ENCODE measurements around the gene PABPN1L.

The PABPN1L gene

DNA sequence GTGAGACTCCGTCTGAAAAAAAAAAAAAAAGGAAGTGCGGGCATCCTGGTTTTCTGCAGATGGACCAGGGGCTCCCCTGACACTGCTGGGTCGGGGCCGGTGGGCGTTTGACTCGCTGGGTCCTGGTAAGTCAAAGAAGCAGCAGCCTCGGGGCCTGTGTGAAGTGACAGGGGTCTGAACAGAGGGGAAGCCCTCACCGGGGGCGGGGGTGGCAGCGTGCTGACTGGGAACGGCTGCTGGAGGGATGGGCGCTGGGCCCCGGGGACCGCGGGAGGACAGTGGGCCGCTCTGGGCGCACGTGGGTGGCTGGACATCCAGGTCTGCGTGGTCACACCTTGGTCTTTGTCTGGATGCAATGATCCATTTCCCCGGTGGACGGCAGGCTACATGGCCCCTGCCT is 17.9 kb downstream of the PABPN1L start:
- no peak overlapping the region for H3K27ac ChIP-seq
- TF ChIP-seq, protein P1, sequence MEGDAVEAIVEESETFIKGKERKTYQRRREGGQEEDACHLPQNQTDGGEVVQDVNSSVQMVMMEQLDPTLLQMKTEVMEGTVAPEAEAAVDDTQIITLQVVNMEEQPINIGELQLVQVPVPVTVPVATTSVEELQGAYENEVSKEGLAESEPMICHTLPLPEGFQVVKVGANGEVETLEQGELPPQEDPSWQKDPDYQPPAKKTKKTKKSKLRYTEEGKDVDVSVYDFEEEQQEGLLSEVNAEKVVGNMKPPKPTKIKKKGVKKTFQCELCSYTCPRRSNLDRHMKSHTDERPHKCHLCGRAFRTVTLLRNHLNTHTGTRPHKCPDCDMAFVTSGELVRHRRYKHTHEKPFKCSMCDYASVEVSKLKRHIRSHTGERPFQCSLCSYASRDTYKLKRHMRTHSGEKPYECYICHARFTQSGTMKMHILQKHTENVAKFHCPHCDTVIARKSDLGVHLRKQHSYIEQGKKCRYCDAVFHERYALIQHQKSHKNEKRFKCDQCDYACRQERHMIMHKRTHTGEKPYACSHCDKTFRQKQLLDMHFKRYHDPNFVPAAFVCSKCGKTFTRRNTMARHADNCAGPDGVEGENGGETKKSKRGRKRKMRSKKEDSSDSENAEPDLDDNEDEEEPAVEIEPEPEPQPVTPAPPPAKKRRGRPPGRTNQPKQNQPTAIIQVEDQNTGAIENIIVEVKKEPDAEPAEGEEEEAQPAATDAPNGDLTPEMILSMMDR (conservative IDR thresholded peaks at IDR 0.05): no peak

DNA sequence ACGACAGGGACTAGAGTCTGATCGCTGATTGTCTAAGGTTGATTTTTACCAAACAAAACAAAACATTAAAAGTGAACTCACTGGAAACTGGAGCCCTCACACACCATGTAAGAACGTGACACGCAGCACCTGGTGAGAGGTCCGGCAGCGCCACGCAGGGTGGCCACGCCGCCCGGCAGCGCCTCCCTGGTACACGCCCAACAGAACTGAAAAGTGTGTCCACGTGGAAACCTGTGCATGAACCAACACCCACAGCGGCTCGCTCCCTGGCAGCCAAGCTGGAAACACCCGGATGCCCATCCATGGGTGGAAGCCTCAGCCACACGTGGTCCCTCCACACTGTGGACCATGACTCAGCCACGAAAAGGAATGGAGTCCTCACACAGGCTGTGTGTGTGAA is 18.8 kb downstream of the PABPN1L start:
- TF ChIP-seq, protein P1 (conservative IDR thresholded peaks at IDR 0.05): no peak
- H3K27ac ChIP-seq: no peak overlapping the region

DNA sequence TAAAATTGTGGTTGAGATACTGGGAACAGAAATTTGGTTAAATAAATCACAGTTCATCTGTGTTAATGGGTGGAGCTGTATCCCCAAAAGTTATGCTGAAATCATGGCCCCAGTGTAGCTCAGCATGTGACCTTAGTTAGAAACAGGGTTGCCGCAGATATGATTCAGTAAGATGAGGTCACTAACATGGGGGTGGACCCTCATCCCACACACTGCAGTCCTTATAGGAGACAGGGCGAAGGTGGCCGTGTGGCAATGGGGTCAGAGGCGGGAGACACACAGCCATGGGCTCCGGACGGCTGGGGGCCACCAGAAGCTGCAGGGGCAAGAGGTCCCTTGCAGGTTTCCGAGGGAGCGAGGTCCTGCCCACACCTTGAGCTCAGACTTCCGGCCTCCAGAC is 20.4 kb downstream of the PABPN1L start:
- TF ChIP-seq, protein P1 (conservative IDR thresholded peaks at IDR 0.05): no peak
- H3K27ac ChIP-seq: no peak overlapping the region

DNA sequence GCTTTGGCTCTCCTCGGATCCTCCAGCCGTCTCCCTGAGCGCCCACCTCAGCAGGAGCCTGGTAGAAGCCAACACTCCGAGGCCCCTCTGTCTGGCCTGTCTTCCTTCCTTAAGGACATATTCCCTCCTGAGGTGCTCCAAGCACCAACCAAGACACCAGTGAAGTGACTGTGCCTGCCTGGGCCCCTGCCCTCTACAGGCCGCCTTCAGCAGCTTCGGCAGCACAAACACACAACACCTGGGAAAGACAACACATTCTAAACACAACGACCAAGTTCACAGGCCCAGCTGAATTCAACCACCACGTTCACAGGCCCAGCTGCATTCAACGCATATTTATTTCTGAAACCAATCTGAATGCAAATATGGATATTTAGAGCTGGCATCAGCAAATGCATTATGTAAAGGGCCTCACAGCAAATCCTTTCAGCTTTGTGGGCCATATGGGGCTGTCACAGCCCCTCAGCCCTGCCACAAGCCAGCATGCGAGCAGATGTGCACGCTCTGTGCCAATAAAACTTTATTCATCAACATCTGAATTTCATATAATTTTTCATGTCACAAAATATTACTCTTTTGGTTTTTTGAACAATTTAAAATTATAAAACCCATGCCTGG is 21.9 kb downstream of the PABPN1L start:
- H3K27ac ChIP-seq: no peak overlapping the region
- TF ChIP-seq, protein P1 (conservative IDR thresholded peaks at IDR 0.05): no peak; the same call in 1 of the 2 replicates

DNA sequence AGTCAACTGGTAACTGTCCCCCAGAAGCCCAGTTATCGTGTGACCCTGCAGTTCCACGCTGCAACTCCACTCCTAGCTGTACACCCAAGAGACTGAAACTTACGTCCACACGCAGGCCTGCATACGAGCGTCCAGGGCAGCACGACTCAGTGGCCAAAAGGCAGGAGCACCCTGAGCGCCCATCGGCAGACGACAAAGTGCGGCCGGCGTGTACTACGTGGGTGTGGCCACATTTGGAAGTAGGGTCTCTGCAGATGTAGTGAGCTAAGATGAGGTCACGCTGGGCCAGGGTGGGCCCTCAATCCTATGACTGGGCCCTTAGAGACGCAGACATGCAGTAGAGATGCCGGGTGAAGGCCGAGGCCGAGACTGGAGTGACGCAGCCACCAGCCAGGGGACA is 23.2 kb downstream of the PABPN1L start:
- TF ChIP-seq, protein P1 (conservative IDR thresholded peaks at IDR 0.05): no peak
- no peak overlapping the region for H3K27ac ChIP-seq

DNA sequence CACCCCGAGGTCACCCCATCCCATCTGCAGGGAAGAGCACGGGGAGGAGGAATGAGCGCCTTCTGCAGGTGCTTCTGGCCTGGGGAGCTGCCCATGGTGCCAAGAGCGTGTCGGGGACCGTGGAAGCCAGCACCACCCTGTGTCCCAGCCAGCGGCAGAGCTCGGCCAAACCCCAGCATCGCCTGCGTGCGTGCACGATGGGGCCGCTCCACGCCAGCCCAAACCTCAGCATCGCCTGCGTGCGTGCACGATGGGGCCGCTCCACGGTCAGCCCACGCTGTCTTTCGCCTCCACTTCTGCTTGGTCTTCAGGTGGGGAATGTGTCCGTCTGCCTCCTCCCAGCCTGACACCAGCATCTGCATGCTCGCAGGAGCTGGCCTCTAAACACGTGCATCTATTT is 23.7 kb downstream of the PABPN1L start:
- TF ChIP-seq, protein P1 (conservative IDR thresholded peaks at IDR 0.05): no peak
- no peak overlapping the region for H3K27ac ChIP-seq

DNA sequence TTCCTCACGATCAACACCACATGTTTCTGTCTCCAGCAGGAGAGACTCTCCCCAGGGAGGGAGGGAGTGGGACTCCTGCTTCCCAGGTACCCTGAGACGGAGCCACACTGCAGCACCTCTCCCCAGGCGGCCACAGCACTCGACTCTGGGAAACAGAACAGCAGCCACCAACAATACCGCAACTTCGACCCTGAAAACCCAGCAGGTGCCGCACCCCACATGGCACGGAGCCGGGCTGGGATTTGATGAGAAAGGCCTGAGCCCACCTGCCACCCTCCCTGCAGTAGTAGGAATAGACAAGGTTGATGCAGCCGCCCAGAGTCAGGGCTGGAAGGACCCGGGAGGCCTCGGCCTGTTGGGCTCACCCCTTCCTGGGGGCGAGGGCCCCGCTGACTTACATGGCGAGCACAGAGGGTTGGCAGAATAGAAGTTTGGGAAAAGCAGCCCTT is 24.1 kb downstream of the PABPN1L start:
- H3K27ac ChIP-seq: no peak overlapping the region
- TF ChIP-seq, protein P1 (conservative IDR thresholded peaks at IDR 0.05): no peak

Data from VCaP (cell line).